Subcutaneous abdominal adipose tissue (tissue), 5 donors: Measurements from ENCODE around the gene GTPBP1.

ENCODE experiments used
- H3K27ac ChIP-seq: one replicate; pipeline ENCODE4 v1.7.0; 2013; ENCODE audit warnings: low read depth, mild to moderate bottlenecking, inconsistent platforms, low read length, moderate library complexity
- H3K27me3 ChIP-seq, 5 donors: one replicate each; pipeline ENCODE4 v1.7.0; 2013; ENCODE audit warnings: low read length in 5 of 5, inconsistent platforms in 1 of 5; ENCODE audit not compliant: control insufficient read depth in 5 of 5, insufficient read depth in 4 of 5
- H3K36me3 ChIP-seq, 5 donors: one replicate each; pipeline ENCODE4 v1.7.0; 2013; ENCODE audit warnings: low read length in 5 of 5; ENCODE audit not compliant: control insufficient read depth in 5 of 5, insufficient read depth in 5 of 5
- H3K4me1 ChIP-seq, 5 donors: one replicate each; pipeline ENCODE4 v1.7.0; 2013; ENCODE audit warnings: low read length in 5 of 5, mild to moderate bottlenecking in 3 of 5, moderate library complexity in 1 of 5; ENCODE audit not compliant: control insufficient read depth in 5 of 5, insufficient read depth in 5 of 5
- H3K4me3 ChIP-seq, 5 donors: one replicate each; pipeline ENCODE4 v1.7.0; 2013; ENCODE audit warnings: low read length in 5 of 5, low read depth in 1 of 5
- H3K9ac ChIP-seq, 5 donors: one replicate each; pipeline ENCODE4 v1.7.0; 2013; ENCODE audit warnings: low read length in 5 of 5, mild to moderate bottlenecking in 4 of 5, moderate library complexity in 3 of 5
- H3K9me3 ChIP-seq, 5 donors: one replicate each; pipeline ENCODE4 v1.7.0; 2013; ENCODE audit warnings: low read length in 5 of 5; ENCODE audit not compliant: control insufficient read depth in 5 of 5
- donor health status: healthy.
- donor health status: healthy.
- donor health status: healthy.
- donor health status: healthy.
- donor health status: healthy.

Gene GTPBP1

GRCh38 chr22:38777087-38777671 lies 71.4 kb downstream of the GTPBP1 start:
- no peak overlapping the region for H3K27ac ChIP-seq
- no peak overlapping the region for H3K4me3 ChIP-seq
- no peak overlapping the region for H3K9ac ChIP-seq
- peaks cover 0 to 45% (median 23%) of the 10 kb centered on the region in 5 donors for H3K36me3 ChIP-seq
- H3K4me1 ChIP-seq = peaks cover 0 to 13% (median 6%) of the 10 kb centered on the region in 5 donors
- H3K27me3 ChIP-seq = no peaks in the 10 kb centered on the region
- H3K9me3 ChIP-seq = no peaks in the 10 kb centered on the region

DNA sequence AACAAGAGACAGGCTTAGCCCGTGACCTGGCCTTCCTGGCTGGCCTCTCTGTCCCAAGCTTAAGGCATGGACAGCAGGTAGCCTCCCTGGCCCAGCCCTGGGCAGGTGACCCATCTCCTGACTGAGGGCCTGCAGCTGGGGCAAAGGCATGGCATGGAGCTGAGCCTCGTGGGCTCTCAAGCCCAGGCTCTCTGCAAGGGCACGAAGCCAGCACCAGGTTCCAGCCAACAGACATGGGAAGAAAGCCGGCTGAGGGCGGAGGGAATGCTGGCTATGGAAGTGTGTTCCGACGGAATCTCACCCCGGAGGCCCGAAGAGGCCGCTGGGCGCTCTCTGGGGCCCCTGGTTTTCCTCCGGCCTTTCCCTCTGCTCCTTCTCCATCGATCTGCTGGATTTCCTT lies 75.3 kb downstream of the GTPBP1 start:
- peaks cover 0 to 46% (median 23%) of the 10 kb centered on the region in 5 donors for H3K36me3 ChIP-seq
- H3K9me3 ChIP-seq = no peaks in the 10 kb centered on the region
- H3K9ac ChIP-seq = no peak overlapping the region
- H3K27ac ChIP-seq = no peak overlapping the region
- H3K27me3 ChIP-seq = no peaks in the 10 kb centered on the region
- H3K4me1 ChIP-seq = peaks cover 0 to 17% (median 15%) of the 10 kb centered on the region in 5 donors
- H3K4me3 ChIP-seq = no peak overlapping the region

GRCh38 chr22:38782402-38783094 lies 76.8 kb downstream of the GTPBP1 start:
- H3K9me3 ChIP-seq = no peaks in the 10 kb centered on the region
- H3K27me3 ChIP-seq = no peaks in the 10 kb centered on the region
- H3K4me3 ChIP-seq = no peak overlapping the region
- H3K27ac ChIP-seq = no peak overlapping the region
- H3K4me1 ChIP-seq = peaks cover 0 to 17% (median 11%) of the 10 kb centered on the region in 5 donors
- peaks cover 0 to 43% (median 23%) of the 10 kb centered on the region in 5 donors for H3K36me3 ChIP-seq
- H3K9ac ChIP-seq = peak overlapping the region in 1 of 5 donors; percentile 54
